HEK293T (cell line): ENCODE results near the gene ACTG2.

ENCODE experiments used
- CTCF ChIA-PET: fragments of 350-600 bp; formaldehyde crosslinking; extraction: SDS; loops from one replicate; lab custom pipeline; 2021; ENCODE audit warnings: antibody characterized with exemption, inconsistent platforms; lab: Yijun Ruan, JAX
- POLR2A ChIA-PET: fragments of 350-600 bp; formaldehyde crosslinking; extraction: SDS; loops from one replicate; lab custom pipeline; 2020; ENCODE audit warnings: antibody characterized with exemption, inconsistent platforms; lab: Yijun Ruan, JAX
- DNase-seq: peaks from one replicate; pipeline ENCODE4 v3.0.0; 2012; ENCODE audit warnings: mixed read lengths; ENCODE audit errors: extremely low spot score
- ARNT ChIP-seq: fragments of 450-650 bp; IDR thresholded peaks from 2 replicates; pipeline ENCODE4 v1.6.1; 2017; ENCODE audit warnings: mild to moderate bottlenecking
- BHLHE40 ChIP-seq: fragments of 450-650 bp; IDR thresholded peaks from 2 replicates; pipeline ENCODE4 v1.6.1; 2016; ENCODE audit warnings: mild to moderate bottlenecking, moderate library complexity, borderline replicate concordance
- CTBP1 ChIP-seq: fragments of 450-650 bp; IDR thresholded peaks from 2 replicates; pipeline ENCODE4 v1.6.1; 2016; ENCODE audit warnings: borderline replicate concordance
- ELF4 ChIP-seq: fragments of 450-650 bp; IDR thresholded peaks from 2 replicates; pipeline ENCODE4 v1.6.1; 2017; ENCODE audit warnings: antibody characterized with exemption
- FOXA1 ChIP-seq: fragments of 450-650 bp; IDR thresholded peaks from 2 replicates; pipeline ENCODE4 v1.6.1; 2016; ENCODE audit warnings: mild to moderate bottlenecking
- FOXK2 ChIP-seq: fragments of 450-650 bp; IDR thresholded peaks from 2 replicates; pipeline ENCODE4 v1.6.1; 2016; ENCODE audit warnings: mild to moderate bottlenecking
- FOXM1 ChIP-seq: fragments of 450-650 bp; IDR thresholded peaks from 2 replicates; pipeline ENCODE4 v1.6.1; 2017; ENCODE audit warnings: mild to moderate bottlenecking, borderline replicate concordance
- HDGF ChIP-seq: fragments of 450-650 bp; IDR thresholded peaks from 2 replicates; pipeline ENCODE4 v1.6.1; 2017; ENCODE audit warnings: antibody characterized with exemption, borderline replicate concordance
- L3MBTL2 ChIP-seq: fragments of 450-650 bp; conservative IDR thresholded peaks from 2 replicates; pipeline ENCODE4 v1.6.1; 2016; ENCODE audit warnings: mild to moderate bottlenecking
- LEF1 ChIP-seq: fragments of 450-650 bp; IDR thresholded peaks from 2 replicates; pipeline ENCODE4 v1.6.1; 2017; ENCODE audit warnings: mild to moderate bottlenecking, borderline replicate concordance
- NFRKB ChIP-seq: fragments of 450-650 bp; IDR thresholded peaks from 2 replicates; pipeline ENCODE4 v1.6.1; 2016; ENCODE audit warnings: mild to moderate bottlenecking, moderate library complexity
- PKNOX1 ChIP-seq: fragments of 450-650 bp; IDR thresholded peaks from 2 replicates; pipeline ENCODE4 v1.6.1; 2016
- SP1 ChIP-seq: fragments of 450-650 bp; IDR thresholded peaks from 2 replicates; pipeline ENCODE4 v1.6.1; 2017
- SUZ12 ChIP-seq: fragments of 450-650 bp; IDR thresholded peaks from 2 replicates; pipeline ENCODE4 v1.6.1; 2016; ENCODE audit warnings: mild to moderate bottlenecking
- TARDBP ChIP-seq: fragments of 450-650 bp; IDR thresholded peaks from 2 replicates; pipeline ENCODE4 v1.6.1; 2016
- ZNF384 ChIP-seq: fragments of 450-650 bp; IDR thresholded peaks from 2 replicates; pipeline ENCODE4 v1.6.1; 2016

ACTG2 gene

DNA sequence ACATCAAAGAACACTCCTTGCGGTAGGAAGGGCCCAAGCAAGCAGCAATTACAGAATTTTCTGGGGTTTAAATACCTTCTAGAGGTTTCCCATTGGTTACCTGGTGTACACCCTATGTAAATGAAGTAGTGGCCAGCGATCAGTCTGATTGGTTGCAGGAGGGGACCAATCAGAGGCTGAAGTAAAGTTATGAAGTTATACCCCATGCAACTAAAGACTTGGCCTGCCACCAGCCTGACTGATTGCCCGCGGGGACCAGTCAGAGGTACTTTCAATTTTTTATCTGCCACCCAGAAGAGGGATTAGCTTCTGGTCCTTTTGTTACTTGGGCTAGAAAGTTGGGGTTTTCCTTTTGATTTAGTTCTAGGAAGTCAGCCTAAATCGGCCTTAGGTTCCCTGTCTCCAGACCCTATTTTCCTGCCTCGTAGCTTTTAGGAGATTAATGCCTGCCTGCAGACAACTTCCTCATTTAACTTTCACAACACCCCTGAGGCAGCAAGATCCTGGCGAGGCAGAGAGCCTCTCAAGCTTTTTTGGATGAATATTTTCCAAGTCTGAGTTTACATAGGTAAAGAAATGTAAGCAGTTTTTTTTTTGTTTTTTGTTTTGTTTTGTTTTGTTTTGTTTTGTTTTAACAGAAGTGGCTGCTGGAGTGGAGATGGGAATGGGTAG, 32.4 kb downstream of the ACTG2 start:
- POLR2A ChIA-PET, result no interaction called here
- DNase-seq, result no peak
- no peak for TF ChIP-seq PKNOX1
- CTCF ChIA-PET, result no interaction called here

- DNase-seq, result no peak
- POLR2A ChIA-PET, result no interaction called here
- TF ChIP-seq SP1 (no peak), SUZ12 (no peak), FOXM1 (no peak), ARNT (no peak), BHLHE40 (no peak), TARDBP (no peak), HDGF (no peak), FOXK2 (no peak), LEF1 (no peak), ZNF384 (no peak), PKNOX1 (no peak), CTBP1 (no peak), FOXA1 (no peak), NFRKB (no peak)
- CTCF ChIA-PET, result no interaction called here
These were observed 33.2 kb downstream of the ACTG2 start for GRCh38 chr2:73925853-73926492.

GRCh38 chr2:73926493-73927327, 33.9 kb downstream of the ACTG2 start, which contains the start of gene DGUOK:
DGUOK (plus strand) TSS chr2:73926880; CDS start chr2:73926911, 31 bp downstream.
- TF ChIP-seq PKNOX1, result peak; percentile 35; the same call in 1 of the 2 replicates
- TF ChIP-seq L3MBTL2, result peak; percentile 92
- TF ChIP-seq FOXA1, result no peak
- peak; percentile 77 for TF ChIP-seq ELF4
- ChIA-PET POLR2A (interaction anchor here (0.6 to 1.0 kb wide), 9 partner anchors 8 to 252 kb away, joined by 3 to 6 read pairs (median 3); partner anchors contain the start of genes ACTG2 and MOB1A), CTCF (no interaction called here)
- peak; percentile 96 for DNase-seq

- no peak for DNase-seq
- POLR2A ChIA-PET, result interaction anchor here (0.6 to 1.0 kb wide), 9 partner anchors 9 to 251 kb away, joined by 3 to 6 read pairs (median 3); partner anchors contain the start of genes ACTG2 and MOB1A
- no peak for TF ChIP-seq ELF4
- TF ChIP-seq PKNOX1, result no peak
- no peak for TF ChIP-seq ZNF384
- CTCF ChIA-PET, result no interaction called here
These were observed 34.5 kb downstream of the ACTG2 start for GRCh38 chr2:73927344-73927743.

DNA sequence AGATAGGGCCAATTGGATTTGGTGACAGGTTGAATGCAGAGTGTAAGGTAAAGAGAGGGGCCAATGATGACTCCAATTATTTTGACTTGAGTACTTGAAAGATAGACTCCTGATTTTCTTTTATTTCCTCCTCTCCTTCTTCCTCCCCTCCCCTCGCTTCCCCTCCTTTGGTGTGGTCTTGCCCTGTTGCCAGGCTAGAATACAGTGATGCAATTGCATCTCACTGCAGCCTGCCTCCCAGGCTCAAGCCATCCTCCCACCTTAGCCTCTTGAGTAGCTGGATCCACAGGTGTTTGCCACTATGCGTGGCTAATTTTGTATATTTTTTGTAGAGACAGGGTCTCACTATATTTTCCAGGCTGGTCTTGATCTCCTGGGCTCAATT, 36.1 kb downstream of the ACTG2 start:
- POLR2A ChIA-PET, result no interaction called here
- DNase-seq, result no peak
- CTCF ChIA-PET, result no interaction called here
- TF ChIP-seq TARDBP, result no peak
- TF ChIP-seq FOXA1, result no peak
- TF ChIP-seq LEF1, result no peak
- no peak for TF ChIP-seq FOXM1
- no peak for TF ChIP-seq SP1
- TF ChIP-seq ARNT, result no peak
- no peak for TF ChIP-seq ELF4
- no peak for TF ChIP-seq L3MBTL2
- TF ChIP-seq NFRKB, result no peak
- TF ChIP-seq ZNF384, result no peak
- TF ChIP-seq FOXK2, result no peak
- no peak for TF ChIP-seq SUZ12
- no peak for TF ChIP-seq PKNOX1
- no peak for TF ChIP-seq BHLHE40
- TF ChIP-seq HDGF, result no peak
- TF ChIP-seq CTBP1, result no peak
